AG08396 (cell line): Measurements from ENCODE around the gene ADAM10.
"Not testable (repeated sequence)": the region's sequence is repeated elsewhere in the genome, so short reads cannot be mapped to it uniquely, and the experiment has no call there.

ENCODE experiments used
- DNase-seq: peaks from one replicate; pipeline ENCODE4 v3.0.0; 2012; ENCODE audit warnings: low spot score, mixed read lengths

ADAM10 gene

GRCh38 chr15:58608129-58608590 lies 141.3 kb downstream of the ADAM10 start:
- peak; percentile 33 for DNase-seq

- DNase-seq: no peak
Observed at GRCh38 chr15:58606577-58607080, 142.9 kb downstream of the ADAM10 start.

DNA sequence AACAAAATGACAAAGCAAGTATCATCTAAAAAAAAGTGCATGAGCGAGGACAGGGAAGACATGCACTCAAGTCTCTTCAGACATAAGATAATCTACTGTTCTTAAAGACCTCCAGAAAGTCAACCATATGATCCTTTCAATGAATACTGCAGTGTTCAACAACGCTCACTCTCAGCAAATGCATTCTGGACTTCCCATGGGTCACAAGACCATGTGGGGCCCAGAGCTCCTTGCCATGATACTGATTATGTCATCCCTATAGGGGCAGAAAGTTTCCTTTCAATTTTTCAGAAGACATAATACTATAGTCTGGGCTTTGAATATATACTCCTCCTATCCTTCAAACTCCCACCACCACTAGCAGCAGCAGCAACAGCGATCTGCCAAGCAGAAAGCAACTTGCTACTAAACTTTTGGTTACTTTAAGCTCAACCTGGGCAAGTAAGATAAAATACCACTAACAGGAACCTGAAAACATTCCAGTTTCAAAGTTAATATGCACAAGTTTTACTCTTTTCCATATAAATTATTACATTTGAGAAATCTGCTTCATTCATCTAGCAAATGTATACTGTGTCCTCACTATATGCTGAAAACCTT lies 143.5 kb downstream of the ADAM10 start:
- no peak for DNase-seq

DNA sequence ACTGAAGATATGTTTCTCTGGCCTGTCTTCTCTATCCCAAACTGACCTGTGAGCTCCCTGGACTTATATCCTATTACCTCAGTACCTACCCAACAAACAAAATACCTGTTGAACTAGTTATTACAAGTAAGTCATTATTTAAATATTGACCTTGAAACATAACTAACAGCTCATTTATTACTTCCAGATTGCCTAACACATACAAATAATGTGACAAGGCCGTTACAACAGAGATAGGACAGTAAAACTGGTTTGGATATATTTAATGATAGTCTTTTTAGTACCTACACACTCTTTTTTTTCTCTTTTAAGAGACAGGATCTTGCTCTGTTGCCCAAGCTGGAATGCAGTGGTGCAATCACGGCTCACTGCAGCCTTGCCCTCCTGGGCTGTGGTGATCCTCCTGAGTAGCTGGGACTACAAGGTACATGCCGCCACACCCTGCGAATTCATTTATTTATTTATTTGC lies 145.0 kb downstream of the ADAM10 start:
- no peak for DNase-seq

DNA sequence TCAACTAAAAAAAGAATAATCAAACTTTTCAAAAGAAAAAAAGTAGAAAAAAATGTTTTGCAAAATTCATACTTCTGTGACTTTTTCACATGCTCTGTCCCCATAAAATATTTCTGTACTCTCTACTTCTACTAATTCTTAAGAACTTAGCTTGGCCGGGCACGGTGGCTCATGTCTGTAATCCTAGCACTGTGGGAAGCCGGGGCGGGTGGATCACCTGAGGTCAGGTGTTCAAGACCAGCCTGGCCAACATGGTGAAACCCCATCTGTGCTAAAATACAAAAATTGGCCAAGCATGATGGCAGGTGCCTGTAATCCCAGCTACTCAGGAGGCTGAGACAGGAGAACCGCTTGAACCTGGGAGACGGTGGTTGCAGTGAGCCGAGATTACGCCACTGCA lies 145.6 kb downstream of the ADAM10 start:
- not testable (repeated sequence) for DNase-seq

- DNase-seq: no peak
Observed at GRCh38 chr15:58602823-58603222, 146.7 kb downstream of the ADAM10 start.

- no peak for DNase-seq
Observed at GRCh38 chr15:58598829-58599210, 150.7 kb downstream of the ADAM10 start.

DNA sequence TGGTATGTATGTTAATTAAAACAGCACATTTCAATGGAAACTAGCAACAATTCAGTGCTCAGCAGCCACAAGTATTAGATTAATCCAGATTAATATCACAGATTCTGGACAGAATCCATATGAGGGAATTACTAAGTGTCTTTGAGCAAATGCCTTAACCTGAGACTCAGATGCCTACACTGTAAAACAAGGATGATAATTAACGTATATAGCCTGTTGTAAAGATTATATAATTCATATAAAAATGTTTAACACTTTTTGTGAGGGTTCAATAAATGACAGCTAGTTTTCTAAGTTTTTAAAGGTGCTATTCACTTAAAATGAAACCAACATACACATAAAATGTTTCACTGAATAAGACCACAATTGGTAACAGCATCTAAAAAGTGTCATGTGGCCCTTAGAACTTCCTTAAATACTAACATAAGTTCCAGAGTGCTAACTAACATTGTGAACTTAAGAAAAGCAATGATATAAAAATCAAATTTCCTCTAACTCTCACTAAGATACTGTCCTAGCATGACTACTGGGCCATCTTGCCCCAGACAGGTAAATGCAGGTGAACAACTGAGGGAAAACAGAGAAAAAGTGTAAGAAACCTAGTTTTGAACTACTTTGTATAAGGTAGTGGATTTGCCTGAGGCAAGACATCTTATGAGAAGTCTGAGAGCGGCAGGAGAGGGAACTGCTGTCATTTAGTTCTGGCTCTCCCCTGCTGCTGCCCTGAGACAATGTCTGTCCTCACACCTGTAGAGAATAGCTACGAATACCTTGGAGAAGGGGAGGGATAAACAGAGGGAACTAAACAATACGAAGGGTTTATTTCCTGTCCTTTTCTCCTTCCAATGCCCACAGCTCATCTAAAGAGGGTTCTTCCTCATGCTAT lies 151.3 kb downstream of the ADAM10 start:
- no peak for DNase-seq

- no peak for DNase-seq
Observed at GRCh38 chr15:58595516-58596263, 153.8 kb downstream of the ADAM10 start.

- no peak for DNase-seq
Observed at GRCh38 chr15:58594898-58595297, 154.6 kb downstream of the ADAM10 start.

- no peak for DNase-seq
Observed at GRCh38 chr15:58593870-58594269, 155.6 kb downstream of the ADAM10 start.

GRCh38 chr15:58590926-58591325 lies 158.6 kb downstream of the ADAM10 start:
- DNase-seq: no peak

GRCh38 chr15:58590236-58590635 lies 159.3 kb downstream of the ADAM10 start:
- no peak for DNase-seq

GRCh38 chr15:58589047-58589446 lies 160.5 kb downstream of the ADAM10 start:
- no peak for DNase-seq

DNA sequence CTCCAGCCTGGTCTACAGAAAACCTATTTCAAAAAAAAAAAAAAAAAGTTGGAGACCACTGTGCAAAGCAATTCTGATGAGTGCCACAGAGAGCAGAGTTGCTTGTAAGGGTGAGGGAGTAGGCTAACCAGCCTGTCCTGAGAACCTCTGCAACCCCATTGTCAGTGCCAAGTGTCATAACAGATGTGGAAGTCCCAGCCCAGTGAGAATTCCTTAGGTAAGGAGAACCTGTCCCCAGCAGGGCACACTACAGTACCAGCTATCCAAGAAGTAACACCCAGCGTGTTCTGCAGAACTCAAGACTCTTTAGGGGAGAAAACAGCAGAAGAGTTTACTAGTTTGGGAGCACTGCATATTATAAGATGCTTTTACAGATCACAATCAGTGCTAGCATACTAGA lies 161.4 kb downstream of the ADAM10 start:
- no peak for DNase-seq

DNA sequence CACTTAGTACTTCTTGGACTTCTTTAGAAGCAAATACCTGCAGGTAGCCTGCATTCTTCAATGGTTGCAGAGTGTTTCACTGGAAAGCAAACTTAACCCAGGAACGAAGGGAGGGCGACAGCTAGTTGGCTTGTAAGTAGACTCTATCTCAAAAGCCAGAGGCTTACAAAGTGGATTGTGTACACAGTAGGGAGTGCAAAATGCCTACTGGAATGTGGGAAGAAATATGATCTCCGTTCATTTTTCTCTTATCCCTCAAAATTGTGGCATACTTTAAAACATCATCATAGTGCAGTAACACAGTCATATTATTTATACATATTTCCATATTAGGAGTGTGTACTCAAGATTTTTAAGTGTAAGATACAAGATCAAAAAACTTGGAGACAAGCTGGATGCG lies 162.0 kb downstream of the ADAM10 start:
- no peak for DNase-seq

- DNase-seq: no peak
Observed at GRCh38 chr15:58585693-58586443, 163.6 kb downstream of the ADAM10 start.

DNA sequence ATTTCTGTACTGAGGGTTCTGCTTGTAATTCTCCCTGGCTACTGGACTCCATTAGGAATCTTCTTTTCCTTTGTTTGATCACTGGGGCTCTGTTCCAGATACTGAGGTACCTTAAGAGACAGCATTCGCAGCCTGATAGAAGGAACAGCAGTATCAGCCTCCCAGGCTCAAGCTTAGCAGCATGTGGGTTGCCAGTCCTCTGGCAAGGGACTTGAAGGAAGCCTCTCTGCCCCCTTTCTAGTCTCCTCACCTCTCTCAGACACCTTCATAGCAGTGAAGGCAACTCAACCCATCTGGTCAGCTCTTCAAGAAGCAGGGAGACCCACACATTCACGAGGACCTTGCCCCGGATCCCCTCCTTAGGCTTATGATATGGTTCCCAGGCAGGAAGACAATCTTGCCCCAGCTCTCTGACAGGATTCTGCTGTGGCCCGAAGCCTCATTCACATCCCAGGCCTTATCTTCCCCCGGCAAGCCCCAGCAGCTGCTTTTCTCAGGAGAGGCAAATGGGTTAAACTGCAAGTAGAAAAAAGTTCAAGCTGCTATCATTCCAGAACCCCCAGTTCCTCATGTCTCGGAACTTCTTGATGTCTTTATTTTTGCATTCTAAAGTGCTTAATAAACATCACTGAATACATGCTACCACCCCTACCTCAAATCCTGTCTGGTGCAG lies 164.6 kb downstream of the ADAM10 start:
- no peak for DNase-seq

GRCh38 chr15:58583171-58583908 lies 166.2 kb downstream of the ADAM10 start:
- no peak for DNase-seq

GRCh38 chr15:58582160-58582559 lies 167.3 kb downstream of the ADAM10 start:
- DNase-seq: no peak
